Vagina (tissue), 2 donors: ENCODE measurements around the gene BCAT1. TPM values are rescaled to one million over a fixed set of nuclear protein-coding genes. Genes with fewer than 3 reads are reported as not detected.

Source experiments
- DNase-seq, 2 donors: peaks; one replicate each; pipeline ENCODE4 v3.0.0-alpha.2; 2017; ENCODE audit errors: extremely low spot score in 2 of 2
- H3K27ac ChIP-seq: fragments of 200-600 bp; sonication (generic); one replicate; pipeline ENCODE4 v1.5.1; 2019
- H3K27me3 ChIP-seq: fragments of 200-600 bp; sonication (generic); one replicate; pipeline ENCODE4 v1.5.1; 2019
- H3K36me3 ChIP-seq, 2 donors: fragments of 200-600 bp; sonication (generic); one replicate each; pipeline ENCODE4 v1.5.1; 2017 to 2019
- H3K4me1 ChIP-seq: fragments of 200-600 bp; sonication (generic); one replicate; pipeline ENCODE4 v1.5.1; 2019
- H3K4me3 ChIP-seq, 2 donors: fragments of 200-600 bp; sonication (generic); 1 replicate in 1 of 2; 2 replicates in 1 of 2; pipeline ENCODE4 v1.5.1; 2016 to 2019
- H3K9me3 ChIP-seq: fragments of 200-600 bp; sonication (generic); one replicate; pipeline ENCODE4 v1.5.1; 2019
- CTCF ChIP-seq, 3 experiments: fragments of 450-650 bp in 2 of 3; fragments of 200-600 bp in 1 of 3; sonication (generic) in 1 of 3; IDR thresholded peaks; one replicate each; pipeline ENCODE4 v1.5.1; 2017 to 2019; ENCODE audit warnings: antibody characterized with exemption in 3 of 3, mild to moderate bottlenecking in 2 of 3, moderate library complexity in 2 of 3
- POLR2A ChIP-seq, 2 donors: fragments of 450-650 bp; IDR thresholded peaks; one replicate each; pipeline ENCODE4 v1.6.1; 2017; ENCODE audit warnings: antibody characterized with exemption in 2 of 2, mild to moderate bottlenecking in 2 of 2, moderate library complexity in 2 of 2
- POLR2AphosphoS5 ChIP-seq, 2 donors: sonication (generic); formaldehyde crosslinking; IDR thresholded peaks; one replicate each; pipeline ENCODE4 v1.9.0; 2017; ENCODE audit warnings: antibody characterized with exemption in 2 of 2, mild to moderate bottlenecking in 2 of 2, low read depth in 1 of 2; ENCODE audit not compliant: insufficient read depth in 1 of 2
- intact Hi-C: fragments of 100-400 bp; cut with DNase I; formaldehyde crosslinking; loops from one replicate; pipeline ENCODE4 v1.15.1; 2023
- total RNA-seq: library from RNA; depleted of rRNA; stranded (reverse); fragments of >200 nt; gene quantifications from one replicate; pipeline ENCODE4 v1.2.3, GENCODE V29; 2016

BCAT1 gene
- total RNA-seq, 1 donor from 2014 or later, result 20.6 TPM

- DNase-seq, result no peak
- Histone ChIP-seq H3K27me3 (no peaks in the 10 kb centered on the region), H3K36me3 (no peaks in the 10 kb centered on the region), H3K9me3 (no peaks in the 10 kb centered on the region), H3K4me1 (no peaks in the 10 kb centered on the region), H3K27ac (no peak overlapping the region), H3K4me3 (no peak overlapping the region)
- intact Hi-C loops, result no loop called here
- no peak for TF ChIP-seq POLR2AphosphoS5 (IDR thresholded peaks at IDR 0.05; ENCODE audit: insufficient read depth in 1 of 2, low read depth in 1 of 2)
- no peak for TF ChIP-seq CTCF (IDR thresholded peaks at IDR 0.05)
- no peak for TF ChIP-seq POLR2A (IDR thresholded peaks at IDR 0.05)
Measured at GRCh38 chr12:24760606-24761378, 188.1 kb downstream of the BCAT1 start.

GRCh38 chr12:24760162-24760561 is 188.7 kb downstream of the BCAT1 start:
- H3K36me3 ChIP-seq, result no peaks in the 10 kb centered on the region
- TF ChIP-seq POLR2A (IDR thresholded peaks at IDR 0.05) (no peak), POLR2AphosphoS5 (IDR thresholded peaks at IDR 0.05; ENCODE audit: insufficient read depth in 1 of 2, low read depth in 1 of 2) (no peak), CTCF (IDR thresholded peaks at IDR 0.05) (no peak)
- DNase-seq, result no peak
- no peak overlapping the region for H3K27ac ChIP-seq
- intact Hi-C loops, result no loop called here
- no peaks in the 10 kb centered on the region for H3K4me1 ChIP-seq
- no peak overlapping the region for H3K4me3 ChIP-seq
- H3K9me3 ChIP-seq, result no peaks in the 10 kb centered on the region
- H3K27me3 ChIP-seq, result no peaks in the 10 kb centered on the region

Other genes starting within 250 kb of the BCAT1 start
- 3.4 TPM for gene DNAI7, start 246.1 kb upstream of the BCAT1 start, total RNA-seq
- gene ETFRF1, start 246.1 kb upstream of the BCAT1 start, total RNA-seq, result 15.7 TPM